Measurements from ENCODE around the gene ZNF580.

DNA sequence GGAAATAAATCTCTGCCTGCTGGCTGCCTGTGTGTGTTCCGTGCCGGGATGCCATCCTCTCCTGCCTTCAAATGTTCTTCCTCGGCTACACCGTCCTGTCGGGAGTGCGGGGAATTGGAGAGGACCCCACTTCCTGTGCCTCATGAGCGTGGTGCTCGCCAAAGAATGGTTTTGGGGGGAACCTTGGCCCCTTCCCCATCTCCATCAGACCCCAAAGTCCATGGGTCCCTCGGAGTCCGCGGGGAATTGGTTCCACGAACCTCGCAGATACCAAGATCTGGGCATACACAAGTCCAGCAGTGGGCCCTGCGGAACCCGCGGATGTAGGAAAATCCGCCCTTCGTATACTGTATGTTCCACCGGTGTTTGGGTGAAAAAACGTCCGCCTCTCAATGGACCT, 37.7 kb upstream of the ZNF580 start:
- TF ChIP-seq GLIS3 (CRISPR knock-in tag; IDR thresholded peaks at IDR 0.05) (no peak), ZNF8 (CRISPR knock-in tag; IDR thresholded peaks at IDR 0.05) (no peak), OSR1 (CRISPR knock-in tag; IDR thresholded peaks at IDR 0.05) (no peak), TCF4 (CRISPR knock-in tag; IDR thresholded peaks at IDR 0.05; ENCODE audit: borderline replicate concordance) (no peak), RARB (CRISPR knock-in tag; IDR thresholded peaks at IDR 0.05) (no peak), ZFP3 (CRISPR knock-in tag; IDR thresholded peaks at IDR 0.05) (no peak), PATZ1 (CRISPR knock-in tag; IDR thresholded peaks at IDR 0.05; ENCODE audit: borderline replicate concordance) (no peak), CSDC2 (CRISPR knock-in tag; IDR thresholded peaks at IDR 0.05) (no peak)
- TF ChIP-seq, protein P1, sequence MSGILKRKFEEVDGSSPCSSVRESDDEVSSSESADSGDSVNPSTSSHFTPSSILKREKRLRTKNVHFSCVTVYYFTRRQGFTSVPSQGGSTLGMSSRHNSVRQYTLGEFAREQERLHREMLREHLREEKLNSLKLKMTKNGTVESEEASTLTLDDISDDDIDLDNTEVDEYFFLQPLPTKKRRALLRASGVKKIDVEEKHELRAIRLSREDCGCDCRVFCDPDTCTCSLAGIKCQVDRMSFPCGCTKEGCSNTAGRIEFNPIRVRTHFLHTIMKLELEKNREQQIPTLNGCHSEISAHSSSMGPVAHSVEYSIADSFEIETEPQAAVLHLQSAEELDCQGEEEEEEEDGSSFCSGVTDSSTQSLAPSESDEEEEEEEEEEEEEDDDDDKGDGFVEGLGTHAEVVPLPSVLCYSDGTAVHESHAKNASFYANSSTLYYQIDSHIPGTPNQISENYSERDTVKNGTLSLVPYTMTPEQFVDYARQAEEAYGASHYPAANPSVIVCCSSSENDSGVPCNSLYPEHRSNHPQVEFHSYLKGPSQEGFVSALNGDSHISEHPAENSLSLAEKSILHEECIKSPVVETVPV (CRISPR knock-in tag; IDR thresholded peaks at IDR 0.05) = no peak
